Measurements from ENCODE around the gene HOXD4.

Gene HOXD4

DNA sequence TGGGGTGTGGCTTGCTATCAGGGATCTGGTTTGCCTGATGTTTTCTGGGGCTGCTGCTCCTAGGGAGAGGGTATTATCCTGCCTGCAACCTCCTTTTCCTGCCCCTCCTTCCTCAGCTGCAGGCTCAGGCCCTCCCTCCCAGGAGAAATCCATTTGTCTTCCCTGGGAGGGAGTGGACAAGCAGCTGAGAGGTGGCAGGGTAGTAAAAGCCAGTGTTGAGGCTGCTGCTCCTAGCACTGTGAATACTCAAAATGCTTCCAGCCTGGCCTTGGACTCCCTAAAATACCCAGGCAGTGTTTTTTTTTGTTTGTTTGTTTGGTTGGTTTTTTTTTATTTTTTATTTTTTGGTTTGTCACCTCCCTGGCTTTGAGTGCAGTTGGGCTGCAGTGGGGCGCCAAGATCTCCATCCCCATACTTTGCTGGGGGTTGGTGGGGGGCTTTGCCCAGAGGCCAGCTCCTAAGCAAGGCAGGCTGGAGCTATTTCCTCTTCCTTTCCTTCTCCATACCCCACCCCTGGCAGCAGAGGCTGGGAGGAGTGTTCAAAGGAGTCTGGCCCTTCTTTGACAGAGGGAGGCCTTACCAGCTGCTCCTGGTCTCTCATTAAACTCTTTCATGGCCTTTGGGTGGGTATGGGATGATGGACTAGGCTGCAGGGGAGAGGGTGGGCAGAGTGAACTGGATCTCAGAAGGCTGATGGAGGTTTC lies 19.4 kb downstream of the HOXD4 start:
- no peak for DNase-seq (ENCODE audit: low read depth)

DNA sequence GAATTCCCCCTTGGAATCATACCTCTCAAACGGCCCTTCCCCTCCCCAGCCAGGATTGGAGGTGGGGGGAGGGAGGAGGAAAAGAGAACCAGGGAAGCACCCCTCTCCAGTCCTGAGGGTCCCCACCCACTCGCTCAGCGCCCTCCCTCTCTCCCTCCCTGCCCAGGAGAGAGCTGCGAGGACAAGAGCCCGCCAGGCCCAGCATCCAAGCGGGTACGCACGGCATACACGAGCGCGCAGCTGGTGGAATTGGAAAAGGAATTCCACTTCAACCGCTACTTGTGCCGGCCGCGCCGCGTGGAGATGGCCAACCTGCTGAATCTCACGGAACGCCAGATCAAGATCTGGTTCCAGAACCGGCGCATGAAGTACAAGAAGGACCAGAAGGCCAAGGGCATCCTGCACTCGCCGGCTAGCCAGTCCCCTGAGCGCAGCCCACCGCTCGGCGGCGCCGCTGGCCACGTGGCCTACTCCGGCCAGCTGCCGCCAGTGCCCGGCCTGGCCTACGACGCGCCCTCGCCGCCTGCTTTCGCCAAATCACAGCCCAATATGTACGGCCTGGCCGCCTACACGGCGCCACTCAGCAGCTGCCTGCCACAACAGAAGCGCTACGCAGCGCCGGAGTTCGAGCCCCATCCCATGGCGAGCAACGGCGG lies 20.1 kb downstream of the HOXD4 start:
- no peak for DNase-seq (ENCODE audit: low read depth)

DNA sequence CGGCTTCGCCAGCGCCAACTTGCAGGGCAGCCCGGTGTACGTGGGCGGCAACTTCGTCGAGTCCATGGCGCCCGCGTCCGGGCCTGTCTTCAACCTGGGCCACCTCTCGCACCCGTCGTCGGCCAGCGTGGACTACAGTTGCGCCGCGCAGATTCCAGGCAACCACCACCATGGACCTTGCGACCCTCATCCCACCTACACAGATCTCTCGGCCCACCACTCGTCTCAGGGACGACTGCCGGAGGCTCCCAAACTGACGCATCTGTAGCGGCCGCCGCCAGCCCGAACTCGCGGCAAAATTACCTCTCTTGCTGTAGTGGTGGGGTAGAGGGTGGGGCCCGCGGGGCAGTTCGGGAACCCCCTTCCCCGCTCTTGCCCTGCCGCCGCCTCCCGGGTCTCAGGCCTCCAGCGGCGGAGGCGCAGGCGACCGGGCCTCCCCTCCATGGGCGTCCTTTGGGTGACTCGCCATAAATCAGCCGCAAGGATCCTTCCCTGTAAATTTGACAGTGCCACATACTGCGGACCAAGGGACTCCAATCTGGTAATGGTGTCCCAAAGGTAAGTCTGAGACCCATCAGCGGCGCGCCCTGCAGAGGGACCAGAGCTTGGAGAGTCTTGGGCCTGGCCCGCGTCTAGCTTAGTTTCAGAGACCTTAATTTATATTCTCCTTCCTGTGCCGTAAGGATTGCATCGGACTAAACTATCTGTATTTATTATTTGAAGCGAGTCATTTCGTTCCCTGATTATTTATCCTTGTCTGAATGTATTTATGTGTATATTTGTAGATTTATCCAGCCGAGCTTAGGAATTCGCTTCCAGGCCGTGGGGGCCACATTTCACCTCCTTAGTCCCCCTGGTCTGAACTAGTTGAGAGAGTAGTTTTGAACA lies 20.9 kb downstream of the HOXD4 start:
- DNase-seq (ENCODE audit: low read depth): no peak

DNA sequence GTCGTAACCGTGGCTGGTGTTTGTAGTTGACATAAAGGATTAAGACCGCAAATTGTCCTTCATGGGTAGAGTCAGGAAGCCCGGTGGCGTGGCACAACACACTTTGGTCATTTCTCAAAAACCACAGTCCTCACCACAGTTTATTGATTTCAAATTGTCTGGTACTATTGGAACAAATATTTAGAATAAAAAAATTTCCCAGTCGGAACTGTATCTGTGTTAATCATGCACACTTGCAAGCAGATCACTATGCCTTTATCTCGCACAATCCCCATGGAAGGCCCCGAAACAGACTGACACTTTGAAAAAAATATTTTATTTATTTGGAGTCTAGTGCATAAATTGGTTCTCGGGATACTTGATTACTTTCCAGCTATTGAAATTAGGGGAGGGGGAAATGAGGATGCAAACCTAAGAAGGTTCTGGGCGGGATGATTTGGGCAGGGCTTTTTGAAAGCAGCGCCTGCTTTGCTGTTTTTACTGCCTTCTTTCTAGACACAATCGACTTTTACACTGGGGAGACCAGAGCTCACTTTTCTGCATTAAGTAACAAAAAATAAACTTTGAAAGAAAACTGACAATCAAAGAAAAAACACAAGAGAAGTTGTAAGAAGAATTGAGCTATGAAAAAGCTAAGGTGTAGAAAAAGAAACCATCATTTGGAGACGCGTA lies 21.7 kb downstream of the HOXD4 start:
- DNase-seq (ENCODE audit: low read depth): no peak

DNA sequence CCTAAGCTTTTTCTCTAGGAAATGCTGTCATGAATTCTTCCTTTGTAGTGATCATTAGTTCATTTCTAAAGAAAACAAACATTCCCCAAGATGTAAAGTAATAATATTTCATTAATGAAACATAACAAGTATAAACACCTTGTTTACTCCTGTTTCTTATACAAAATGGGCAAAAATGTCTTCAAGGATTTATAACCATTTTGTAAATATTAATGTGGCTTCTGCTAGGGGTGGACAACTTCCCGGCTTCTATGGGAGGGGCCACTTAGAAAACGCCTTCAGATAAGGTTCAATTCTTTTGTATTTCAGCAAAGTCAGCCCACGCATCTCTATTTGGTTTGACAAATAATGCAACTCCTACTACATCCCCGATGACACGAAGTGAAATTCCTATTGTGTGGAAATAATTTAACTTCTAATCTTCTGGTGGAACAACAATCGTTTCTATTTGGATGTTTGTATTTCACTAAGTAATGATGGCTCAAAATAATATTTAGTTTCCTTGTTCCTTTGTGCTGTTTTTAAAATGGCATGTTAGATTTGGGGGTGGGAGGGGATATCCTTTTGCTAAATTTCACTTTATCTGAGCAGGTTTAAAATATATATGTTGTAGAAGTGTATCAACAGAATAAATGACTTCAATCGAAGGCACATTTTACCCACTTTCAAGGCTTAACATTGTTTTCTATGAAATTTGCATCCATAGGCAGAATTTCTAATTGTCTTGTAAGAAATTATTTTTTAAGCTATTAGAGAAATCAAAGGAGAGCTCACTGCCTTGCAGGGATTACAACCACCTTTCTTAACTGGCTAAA lies 22.4 kb downstream of the HOXD4 start:
- no peak for DNase-seq (ENCODE audit: low read depth)

DNA sequence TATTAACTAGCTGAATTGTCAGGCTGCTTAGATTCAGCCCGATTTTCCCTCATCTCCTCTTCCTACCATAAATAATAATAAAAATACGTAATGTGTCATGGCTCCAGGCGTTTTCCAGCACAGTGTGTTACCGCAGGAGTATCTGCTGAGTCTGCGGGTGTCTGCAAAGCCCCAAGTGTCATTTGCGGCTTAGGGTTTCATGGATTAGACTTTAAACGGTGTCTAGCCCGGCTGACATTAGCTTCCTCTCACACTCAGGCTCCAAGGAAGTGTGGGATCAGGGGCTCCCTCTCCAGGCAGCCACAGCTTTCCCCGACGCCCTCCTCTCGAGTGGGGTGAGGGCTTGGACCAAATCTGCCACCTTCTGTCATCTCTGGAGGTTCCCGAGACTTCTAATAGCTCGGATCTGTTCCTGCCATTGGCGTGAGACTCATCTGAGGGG lies 23.1 kb downstream of the HOXD4 start:
- DNase-seq (ENCODE audit: low read depth): no peak

DNA sequence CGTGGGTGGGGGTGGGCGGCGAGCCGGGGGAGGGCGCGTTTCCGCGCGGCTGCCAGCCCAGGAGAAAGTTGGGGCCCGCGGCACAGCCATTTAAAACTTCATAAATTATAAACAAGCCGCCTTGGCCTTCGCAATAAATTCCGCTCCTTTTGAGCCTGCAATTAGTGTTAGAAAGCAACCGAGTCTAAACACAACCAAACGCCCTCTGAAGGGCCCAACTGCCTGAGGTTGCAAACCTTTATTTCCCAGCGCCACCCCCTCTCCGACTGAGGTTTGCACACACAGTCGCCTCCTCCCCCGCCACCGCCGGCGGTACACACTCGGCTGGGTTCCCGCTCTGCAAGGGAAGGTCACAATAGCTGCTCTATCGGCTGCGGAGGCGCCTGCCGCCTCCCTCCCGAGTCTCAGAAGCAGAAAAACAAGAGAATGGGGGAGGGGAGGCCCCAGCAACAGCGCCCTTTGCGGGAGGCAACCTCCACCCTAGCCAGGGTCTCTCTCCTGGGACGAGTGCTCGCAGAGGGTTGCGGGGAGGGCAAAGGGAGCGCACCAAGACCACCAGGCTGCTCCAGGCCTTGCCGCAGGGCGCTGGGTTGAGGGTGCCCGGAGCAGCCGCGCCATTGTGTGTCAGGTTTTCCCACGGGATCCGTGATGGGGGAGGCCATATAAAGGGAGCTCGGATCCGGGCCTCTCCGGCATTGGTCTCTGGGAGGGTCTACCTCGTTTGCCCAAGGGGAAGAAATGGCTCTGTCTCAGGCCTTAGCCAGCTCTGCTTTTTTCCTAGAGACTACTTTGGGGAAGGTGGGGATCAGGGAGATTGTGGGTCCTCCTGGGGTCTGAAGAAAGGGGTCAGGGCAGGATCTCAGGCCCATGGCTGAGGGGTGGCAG lies 23.7 kb downstream of the HOXD4 start:
- peak; percentile 16 for DNase-seq (ENCODE audit: low read depth)

DNA sequence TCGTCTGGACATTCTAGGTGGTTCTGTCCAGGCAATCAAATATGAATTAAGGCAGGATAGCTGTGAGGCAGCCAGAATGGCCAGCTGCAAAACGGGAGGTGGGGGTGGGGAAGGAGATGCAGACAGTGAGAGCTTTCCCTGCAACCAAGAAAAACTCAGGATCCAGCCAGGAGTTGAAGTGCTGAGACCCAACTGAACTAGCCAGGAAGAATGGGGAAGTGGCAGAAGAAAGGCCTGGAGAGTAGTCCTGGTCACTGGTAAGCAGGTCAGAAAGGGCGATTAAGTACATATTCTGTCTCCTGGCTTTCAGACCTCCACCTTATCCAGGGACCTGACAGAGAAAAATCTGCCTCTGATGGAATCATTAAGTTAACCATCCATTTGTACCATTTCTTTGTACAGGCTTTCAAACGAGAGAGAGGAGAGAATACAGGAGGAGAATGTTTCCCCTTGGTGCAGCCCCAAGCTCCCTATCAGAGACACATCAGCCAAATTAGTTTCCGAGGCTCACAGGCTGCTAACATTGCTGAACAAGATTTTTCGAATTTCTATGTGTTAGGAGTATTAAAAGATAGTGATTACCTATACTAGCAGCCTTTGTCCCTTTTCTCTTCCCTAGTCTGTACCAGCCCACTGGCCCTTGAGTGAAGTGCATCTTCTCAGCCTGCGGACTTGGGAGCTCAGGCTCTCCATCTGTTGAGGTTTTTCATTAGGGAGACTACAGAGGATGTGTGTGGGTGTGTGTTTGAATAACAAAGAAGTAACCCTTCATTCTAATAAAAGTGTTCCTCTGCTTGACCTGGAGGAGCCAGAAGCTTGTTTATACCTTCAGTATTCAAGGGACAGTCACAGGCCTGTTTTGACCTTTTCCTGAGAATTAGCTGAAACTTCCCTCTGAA lies 24.6 kb downstream of the HOXD4 start:
- no peak for DNase-seq (ENCODE audit: low read depth)

DNA sequence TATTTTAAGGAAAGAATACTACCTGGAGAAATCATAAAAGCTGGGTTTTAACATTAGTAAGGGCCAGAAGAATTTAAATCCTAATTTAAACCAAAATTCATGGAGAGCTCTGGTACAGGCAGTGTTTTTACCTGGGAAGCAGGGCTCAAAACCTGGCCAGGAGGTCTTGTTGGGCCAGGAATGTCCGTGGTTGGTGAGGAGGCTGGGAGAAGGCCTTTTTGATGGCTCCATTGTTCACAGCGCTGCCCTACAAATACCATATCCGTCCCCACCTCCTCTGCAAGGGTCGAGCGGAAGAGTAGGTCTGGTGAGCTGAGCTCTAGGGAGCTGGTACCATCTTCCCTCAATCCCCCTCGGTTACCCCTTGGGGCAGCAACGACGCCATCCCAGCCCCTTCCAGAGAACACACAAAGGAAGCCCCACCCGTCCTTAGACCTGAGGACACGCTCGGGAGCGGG lies 26.3 kb downstream of the HOXD4 start:
- DNase-seq (ENCODE audit: low read depth): no peak

DNA sequence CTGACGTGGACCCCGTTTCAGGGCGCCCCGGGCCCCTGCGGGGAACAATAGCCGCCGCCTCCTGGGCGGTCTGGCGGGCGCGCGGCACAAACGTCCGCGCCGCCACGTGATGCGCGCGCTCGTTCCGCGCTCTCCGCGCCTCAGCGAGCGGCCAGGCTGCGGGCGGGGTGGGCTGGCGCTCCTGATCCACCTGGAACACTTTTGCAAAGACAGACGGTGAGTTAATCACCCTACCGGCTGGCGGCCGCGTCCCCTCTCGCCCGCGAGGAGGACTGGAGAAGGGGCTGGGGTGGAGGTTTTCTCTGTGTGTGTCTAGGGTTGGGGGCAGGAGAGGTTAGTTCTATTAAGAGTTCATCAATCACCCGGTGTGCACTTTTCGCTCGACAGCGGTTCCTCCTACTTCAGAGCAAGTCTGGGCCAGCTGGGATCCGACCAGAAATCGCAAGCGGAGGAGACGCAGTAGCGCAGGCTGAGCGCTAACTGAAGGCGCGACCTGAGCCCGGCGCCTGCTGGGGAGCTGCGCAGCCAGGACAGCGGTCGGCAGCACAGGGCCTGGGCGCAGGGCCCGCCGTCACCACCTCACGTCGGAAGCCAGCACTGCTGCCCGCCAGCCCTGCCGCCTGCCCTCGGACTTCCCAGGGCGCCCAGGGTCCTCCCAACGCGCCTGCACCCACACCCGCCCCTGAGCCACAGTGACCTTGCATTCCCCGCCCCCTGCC lies 26.8 kb downstream of the HOXD4 start:
- DNase-seq (ENCODE audit: low read depth): no peak

DNA sequence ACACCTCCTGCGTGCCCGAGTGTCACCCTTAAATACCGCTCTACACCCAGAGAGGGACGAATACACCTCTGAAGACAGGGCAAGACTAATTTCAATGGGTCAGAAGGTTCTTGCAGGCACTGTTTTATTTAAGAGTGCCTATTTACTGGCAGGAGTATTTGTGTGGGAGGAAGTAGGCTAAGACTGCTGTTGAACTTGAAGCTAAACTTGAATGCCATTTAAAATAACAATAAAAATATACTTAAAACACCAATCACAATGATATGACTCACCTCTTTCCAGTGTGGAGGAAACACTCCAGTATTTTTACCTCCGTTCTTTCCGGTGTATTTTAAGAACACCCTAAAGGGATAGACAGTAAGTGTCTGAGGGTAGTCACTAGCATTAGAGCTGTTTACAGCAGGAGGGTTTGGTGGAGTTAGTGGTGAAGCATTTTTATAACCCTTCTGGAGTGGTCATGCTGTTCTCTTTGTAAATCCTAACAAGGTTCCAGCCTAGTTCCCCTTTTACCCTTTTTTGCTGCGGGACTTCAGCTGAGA lies 27.5 kb downstream of the HOXD4 start:
- DNase-seq (ENCODE audit: low read depth): no peak

DNA sequence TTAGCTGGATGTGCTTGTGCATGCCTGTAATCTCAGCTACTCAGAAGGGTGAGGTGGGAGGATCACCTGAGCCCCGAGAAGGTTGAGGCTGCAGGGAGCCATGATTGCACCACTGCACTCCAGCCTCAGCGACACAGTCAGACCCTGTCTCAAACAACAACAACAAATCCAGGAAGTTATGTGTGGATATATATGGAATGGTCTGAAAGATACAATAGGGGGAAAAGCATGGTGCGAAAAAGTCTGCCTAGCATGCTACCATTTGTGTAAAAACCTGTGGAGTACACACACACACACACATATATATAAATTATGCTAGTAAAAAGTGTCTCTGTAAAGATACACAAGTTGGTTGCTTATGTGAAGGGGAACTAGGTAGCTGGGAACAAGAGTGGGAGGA lies 30.2 kb downstream of the HOXD4 start:
- no peak for DNase-seq (ENCODE audit: low read depth)

DNA sequence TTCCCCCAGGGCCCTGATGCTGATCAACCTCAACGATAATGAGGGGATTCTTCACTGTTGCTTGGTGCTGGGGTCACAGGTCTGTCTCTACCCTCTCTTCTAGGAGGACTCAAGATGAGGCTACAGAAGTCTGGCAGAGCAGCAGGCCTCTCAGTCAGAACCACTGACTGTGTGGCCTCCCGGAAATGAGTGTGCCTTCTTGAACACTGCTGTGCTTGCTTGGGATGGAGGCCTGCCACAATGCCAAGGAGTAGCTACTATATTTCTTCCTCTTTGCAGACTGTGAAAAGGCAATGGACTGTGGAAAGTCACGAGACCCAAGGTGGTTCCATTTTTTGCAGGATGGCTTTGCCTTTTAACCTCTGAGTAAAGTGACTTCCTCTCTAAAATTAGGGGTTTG lies 31.3 kb downstream of the HOXD4 start:
- DNase-seq (ENCODE audit: low read depth): no peak

DNA sequence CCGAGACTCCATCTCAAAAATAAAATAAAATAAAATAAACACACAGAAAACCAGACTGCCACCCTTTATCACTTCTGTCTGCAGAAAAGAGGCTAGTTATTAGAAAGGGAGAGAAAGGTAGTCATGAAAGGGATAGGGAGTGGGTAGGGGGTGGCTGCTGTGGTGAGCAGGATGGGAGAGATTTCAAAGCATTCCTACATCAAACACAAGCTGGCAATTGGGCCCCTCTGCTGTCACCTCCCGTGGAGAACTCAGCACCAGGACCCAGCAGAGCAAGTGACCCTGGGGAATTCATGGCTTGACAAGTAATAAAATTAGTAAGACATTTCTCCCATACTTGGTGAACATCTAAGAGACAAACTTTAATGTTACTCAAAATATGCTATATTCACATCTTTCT lies 33.4 kb downstream of the HOXD4 start:
- DNase-seq (ENCODE audit: low read depth): no peak

DNA sequence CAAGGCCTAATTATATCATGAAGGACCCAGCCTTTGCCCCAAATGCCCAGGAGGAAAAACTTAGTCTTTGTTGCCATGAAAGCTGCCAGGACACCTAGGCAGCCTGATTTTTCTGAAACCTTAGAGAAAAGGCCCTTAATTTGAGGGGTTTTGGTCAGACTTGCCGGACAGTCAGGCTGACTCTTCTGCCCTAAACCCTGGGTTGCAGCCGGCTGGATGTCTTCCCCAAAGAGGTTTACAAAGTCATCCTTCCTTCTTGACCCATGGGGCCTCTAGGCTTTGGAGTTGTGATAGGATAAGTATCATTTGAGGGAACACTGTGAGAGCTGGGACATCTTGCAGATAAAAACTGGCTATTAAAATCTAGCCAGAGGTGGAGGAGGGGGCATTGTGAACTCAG lies 34.7 kb downstream of the HOXD4 start:
- DNase-seq (ENCODE audit: low read depth): no peak

DNA sequence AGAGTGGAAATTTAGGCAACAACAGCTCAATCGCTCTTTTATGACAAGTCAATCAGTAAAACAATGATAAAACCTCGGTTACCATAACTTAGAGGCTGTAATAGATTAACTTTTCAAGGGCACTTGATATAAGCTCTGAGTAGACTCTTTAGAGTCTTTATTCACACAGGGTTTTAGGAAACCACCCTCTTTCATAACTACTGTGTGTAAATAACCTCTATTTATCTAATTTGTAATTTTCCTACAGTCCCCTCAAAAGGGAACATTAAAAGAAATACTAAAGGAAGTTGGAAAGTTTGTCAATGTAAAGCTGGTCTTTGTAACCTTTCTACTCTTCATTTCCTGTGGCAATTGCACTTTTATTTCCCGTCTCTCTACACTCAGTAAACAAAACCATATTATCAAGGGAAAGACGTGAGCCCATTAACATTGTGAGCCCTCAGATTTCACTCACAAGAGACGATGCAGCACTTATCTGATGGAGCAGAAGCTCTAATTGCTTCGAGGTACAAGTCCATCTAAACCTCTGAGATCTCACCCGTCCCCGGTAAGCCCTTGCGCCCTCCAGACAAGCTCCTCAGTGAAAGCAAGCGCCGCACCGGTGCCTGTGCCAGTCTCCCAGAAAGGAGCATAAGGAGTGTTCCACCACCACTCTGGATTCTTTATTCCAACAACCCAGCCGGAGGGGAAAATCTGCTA lies 36.0 kb downstream of the HOXD4 start:
- no peak for DNase-seq (ENCODE audit: low read depth)

DNA sequence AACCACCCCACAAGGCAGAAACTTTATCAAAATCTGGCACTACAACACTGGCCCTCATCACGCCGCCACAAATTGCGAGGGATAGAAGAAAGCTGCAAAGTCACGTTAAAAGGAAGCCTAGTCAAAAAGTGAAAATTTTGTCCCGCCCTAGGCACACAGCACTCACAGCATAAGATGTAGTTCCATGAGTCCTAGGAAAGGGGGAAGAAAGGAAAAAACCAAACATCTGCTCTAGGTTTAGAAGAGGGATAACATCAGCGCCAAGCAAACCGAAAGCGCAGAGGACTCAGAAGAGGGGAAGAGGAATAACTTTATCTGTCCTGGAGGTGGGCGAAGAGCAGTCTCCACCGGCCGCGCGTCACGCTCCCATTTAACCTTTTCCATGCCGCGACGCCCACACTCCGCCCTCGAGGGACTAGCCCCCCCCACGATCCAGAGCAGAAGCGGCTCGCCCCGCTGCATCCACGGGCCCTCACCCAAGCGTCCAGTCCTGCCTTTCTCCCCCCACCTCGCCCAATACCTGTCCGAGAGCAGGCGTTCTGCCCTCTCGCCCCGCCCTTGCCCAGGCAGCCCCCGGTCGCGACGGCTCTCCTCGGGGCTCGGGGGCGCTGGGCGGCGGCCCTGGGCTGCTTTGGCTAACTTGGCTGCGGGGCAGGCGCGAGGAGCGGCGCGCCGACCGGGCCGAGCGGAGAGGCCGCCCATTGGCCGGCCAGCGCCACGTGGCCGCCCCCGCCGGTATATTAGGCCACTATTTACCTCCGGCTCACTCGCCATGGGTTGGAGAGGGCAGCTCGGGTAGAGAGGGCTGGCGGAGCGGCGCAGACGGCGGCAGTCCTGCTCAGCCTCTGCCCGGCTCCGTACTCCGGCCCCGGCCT lies 36.8 kb downstream of the HOXD4 start, which contains the start of gene HOXD1:
HOXD1 (plus strand) TSS at position 770 of the 875 bp plus-strand sequence. CDS start 134 bp downstream, outside the sequence.
- no peak for DNase-seq (ENCODE audit: low read depth)
